Right lobe of liver (tissue), 6 donors: ENCODE data around the gene PPFIBP1. TPM values are rescaled to one million over a fixed set of nuclear protein-coding genes. Genes with fewer than 3 reads are reported as not detected.

ENCODE experiments used
- ATAC-seq, 4 donors: fragments of 200-7000 bp; cut with Tn5 transposase; one replicate each; pipeline ENCODE4 v1.9.1; 2020; ENCODE audit warnings: mild to moderate bottlenecking in 4 of 4, moderate library complexity in 4 of 4
- DNase-seq, 3 donors: peaks; one replicate each; pipeline ENCODE4 v3.0.0-alpha.2; 2020
- H3K27ac ChIP-seq, 3 donors: fragments of 200-600 bp; one replicate each; pipeline ENCODE4 v1.8.0; 2022
- H3K27me3 ChIP-seq, 2 donors: fragments of 200-600 bp; one replicate each; pipeline ENCODE4 v1.8.0; 2022
- H3K36me3 ChIP-seq, 4 donors: fragments of 200-600 bp; sonication (generic) in 1 of 4; one replicate each; pipeline versions ENCODE4 v1.5.1 to v1.8.0; 2017 to 2022; ENCODE audit warnings: control low read depth in 1 of 4
- H3K4me1 ChIP-seq, 4 donors: fragments of 200-600 bp; sonication (generic) in 1 of 4; one replicate each; pipeline versions ENCODE4 v1.5.1 to v1.8.0; 2017 to 2022; ENCODE audit warnings: control low read depth in 1 of 4
- H3K4me3 ChIP-seq, 3 donors: fragments of 200-600 bp; one replicate each; pipeline ENCODE4 v1.8.0; 2022
- H3K9me3 ChIP-seq, 4 donors: fragments of 200-600 bp; sonication (generic) in 1 of 4; one replicate each; pipeline versions ENCODE4 v1.5.1 to v1.8.0; 2017 to 2022; ENCODE audit warnings: control low read depth in 1 of 4
- CTCF ChIP-seq, 4 donors: fragments of 200-600 bp in 3 of 4; fragments of 450-650 bp in 1 of 4; IDR thresholded peaks; one replicate each; pipeline versions ENCODE4 v1.5.1 to v1.8.0; 2016 to 2022; ENCODE audit warnings: antibody characterized with exemption in 4 of 4, mild to moderate bottlenecking in 2 of 4
- POLR2A ChIP-seq: fragments of 450-650 bp; IDR thresholded peaks from one replicate; pipeline ENCODE4 v1.6.1; 2017; ENCODE audit warnings: antibody characterized with exemption, mild to moderate bottlenecking
- WGBS: methylation state at CpG from one replicate; pipeline ENCODE4 v1.1.6; 2018; ENCODE audit warnings: low coverage, low lambda C conversion rate; ENCODE audit not compliant: insufficient coverage; ENCODE audit errors: missing lambda C conversion rate; 5-methylcytosine and 5-hydroxymethylcytosine counted together
- intact Hi-C, 2 donors: fragments of 100-400 bp; cut with DNase I; formaldehyde crosslinking; loops; one replicate each; pipeline versions ENCODE4 v1.11.2 to v1.14.1; 2022
- total RNA-seq, 6 experiments: library from RNA; depleted of rRNA in 2 of 6; stranded (reverse); fragments of >200 nt in 2 of 6; fragmentation: NEBNext Ultra II Directional in 3 of 6; extraction: Animal tissue kit (Norgen Biotek cat#: 25700) in 3 of 6; gene quantifications; one replicate each; pipeline versions ENCODE4 v1.1.0 to v1.2.4, GENCODE V29; 2016 to 2023
- donor health status: DM: no; HTN: yes; CAD: no.
- donor health status: DM: no; HTN: no; CAD: no.
- donor health status: DM: no; HTN: no; CAD: no.
- donor health status: DM: no; HTN: yes; CAD: no.
- donor health status: DM: no; HTN: yes; CAD: no.

PPFIBP1 gene
- total RNA-seq, 6 experiments from 2014 or later, result 24.1 to 53.9 (median 35.8) TPM

- TF ChIP-seq CTCF (IDR thresholded peaks at IDR 0.05) (no peak), POLR2A (no peak)
- H3K27me3 ChIP-seq, result no peaks in the 10 kb centered on the region
- ATAC-seq, result no peak
- DNase-seq, result no peak
- no peaks in the 10 kb centered on the region for H3K4me1 ChIP-seq
- H3K9me3 ChIP-seq, result no peaks in the 10 kb centered on the region
- no peaks in the 10 kb centered on the region for H3K36me3 ChIP-seq
- H3K4me3 ChIP-seq, result no peak overlapping the region
- intact Hi-C loops, result no loop called here
- WGBS, result 94% methylated on average over 3 of the region's 3 CpGs
- H3K27ac ChIP-seq, result no peak overlapping the region
Measured at GRCh38 chr12:27499377-27499776, 24.6 kb upstream of the PPFIBP1 start.

GRCh38 chr12:27500546-27500945 is 23.5 kb upstream of the PPFIBP1 start:
- DNase-seq, result no peak
- intact Hi-C loops, result no loop called here
- peak in 1 of 4 donors; percentile 49 for ATAC-seq
- Histone ChIP-seq H3K27ac (no peak overlapping the region), H3K4me3 (no peak overlapping the region), H3K4me1 (no peaks in the 10 kb centered on the region), H3K9me3 (no peaks in the 10 kb centered on the region), H3K36me3 (no peaks in the 10 kb centered on the region), H3K27me3 (no peaks in the 10 kb centered on the region)
- TF ChIP-seq CTCF (IDR thresholded peaks at IDR 0.05) (no peak), POLR2A (no peak)
- WGBS, result 83% methylated on average over 3 of the region's 3 CpGs

GRCh38 chr12:27502021-27502435 is 22.0 kb upstream of the PPFIBP1 start:
- Histone ChIP-seq H3K4me1 (no peaks in the 10 kb centered on the region), H3K27ac (no peak overlapping the region), H3K27me3 (no peaks in the 10 kb centered on the region), H3K4me3 (no peak overlapping the region), H3K36me3 (no peaks in the 10 kb centered on the region), H3K9me3 (no peaks in the 10 kb centered on the region)
- DNase-seq (no peak), ATAC-seq (no peak)
- TF ChIP-seq CTCF (IDR thresholded peaks at IDR 0.05) (no peak), POLR2A (no peak)
- intact Hi-C loops, result no loop called here
- 81% methylated on average over 6 of the region's 6 CpGs for WGBS

GRCh38 chr12:27504507-27504906 is 19.5 kb upstream of the PPFIBP1 start:
- ATAC-seq (peak; percentile 34 to 88 (median 46)), DNase-seq (no peak)
- Histone ChIP-seq H3K27me3 (no peaks in the 10 kb centered on the region), H3K27ac (no peak overlapping the region), H3K9me3 (no peaks in the 10 kb centered on the region), H3K36me3 (no peaks in the 10 kb centered on the region), H3K4me1 (no peaks in the 10 kb centered on the region), H3K4me3 (no peak overlapping the region)
- intact Hi-C loops, result no loop called here
- 46% methylated on average over 2 of the region's 2 CpGs for WGBS
- TF ChIP-seq POLR2A (no peak), CTCF (IDR thresholded peaks at IDR 0.05) (no peak)

GRCh38 chr12:27505109-27505508 is 18.9 kb upstream of the PPFIBP1 start:
- Histone ChIP-seq H3K27ac (no peak overlapping the region), H3K4me3 (no peak overlapping the region), H3K36me3 (no peaks in the 10 kb centered on the region), H3K4me1 (no peaks in the 10 kb centered on the region), H3K9me3 (no peaks in the 10 kb centered on the region), H3K27me3 (no peaks in the 10 kb centered on the region)
- ATAC-seq (no peak), DNase-seq (no peak)
- no peak for TF ChIP-seq POLR2A
- WGBS, result 94% methylated on average over 2 of the region's 2 CpGs
- intact Hi-C loops, result no loop called here
